Fibroblast of lung (primary cell): ENCODE measurements around the gene ANKZF1. TPM values are rescaled to one million over a fixed set of nuclear protein-coding genes. Genes with fewer than 3 reads are reported as not detected.

Source experiments
- DNase-seq, 2 donors: peaks; one replicate each; pipeline versions ENCODE4 v3.0.0 to v3.0.0-alpha.2; 2010; ENCODE audit warnings: low read depth in 2 of 2
- H2AFZ ChIP-seq: 2 replicates; pipeline ENCODE4 v1.5.1; 2012; ENCODE audit warnings: low read length, control low read depth, inconsistent platforms
- H3K27ac ChIP-seq: 2 replicates; pipeline ENCODE4 v1.5.1; 2011; ENCODE audit warnings: low read length, control low read depth; ENCODE audit not compliant: insufficient read depth
- H3K27me3 ChIP-seq: 2 replicates; pipeline ENCODE4 v1.5.1; 2011; ENCODE audit warnings: mild to moderate bottlenecking, low read length; ENCODE audit not compliant: control insufficient read depth, insufficient read depth
- H3K36me3 ChIP-seq: 2 replicates; pipeline ENCODE4 v1.5.1; 2011; ENCODE audit warnings: low read length; ENCODE audit not compliant: control insufficient read depth, insufficient read depth
- H3K4me1 ChIP-seq: 2 replicates; pipeline ENCODE4 v1.5.1; 2011; ENCODE audit warnings: low read length; ENCODE audit not compliant: control insufficient read depth, insufficient read depth; ENCODE audit errors: extremely low read depth
- H3K4me2 ChIP-seq: 2 replicates; pipeline ENCODE4 v1.5.1; 2011; ENCODE audit warnings: low read length, control low read depth; ENCODE audit not compliant: insufficient read depth; ENCODE audit errors: extremely low read depth
- H3K4me3 ChIP-seq, 4 experiments: fragments of 200-600 bp in 1 of 4; sonication (generic) in 1 of 4; replicated peaks in 1 of 4; 2 replicates each; pipeline ENCODE4 v1.5.1; 2011 to 2016; ENCODE audit warnings: low read length in 4 of 4, low read depth in 3 of 4, mild to moderate bottlenecking in 3 of 4, control low read depth in 2 of 4, inconsistent platforms in 1 of 4, mixed read lengths in 1 of 4; ENCODE audit not compliant: insufficient read depth in 1 of 4; ENCODE audit errors: control extremely low read depth in 1 of 4
- H3K79me2 ChIP-seq: 2 replicates; pipeline ENCODE4 v1.5.1; 2012; ENCODE audit warnings: mild to moderate bottlenecking, low read length, inconsistent platforms; ENCODE audit not compliant: control insufficient read depth, insufficient read depth
- H3K9ac ChIP-seq: 2 replicates; pipeline ENCODE4 v1.5.1; 2011; ENCODE audit warnings: mild to moderate bottlenecking, low read length, control low read depth; ENCODE audit not compliant: insufficient read depth
- H3K9me3 ChIP-seq: 2 replicates; pipeline ENCODE4 v1.5.1; 2012; ENCODE audit warnings: low read depth, low read length; ENCODE audit not compliant: control insufficient read depth, insufficient read depth
- H4K20me1 ChIP-seq: 2 replicates; pipeline ENCODE4 v1.5.1; 2011; ENCODE audit warnings: low read length; ENCODE audit not compliant: control insufficient read depth, insufficient read depth; ENCODE audit errors: extremely low read depth
- CTCF ChIP-seq, 2 donors: IDR thresholded peaks in 1 of 2; conservative IDR thresholded peaks in 1 of 2; 1 replicate in 1 of 2; 2 replicates in 1 of 2; pipeline ENCODE4 v1.5.1; 2011 to 2012; ENCODE audit warnings: low read length in 2 of 2, control low read depth in 1 of 2, inconsistent platforms in 1 of 2, low read depth in 1 of 2, mild to moderate bottlenecking in 1 of 2
- EZH2 ChIP-seq: IDR thresholded peaks from 2 replicates; pipeline ENCODE4 v1.5.1; 2012; ENCODE audit warnings: low read length, control low read depth, mild to moderate bottlenecking; ENCODE audit errors: missing control alignments
- polyA plus RNA-seq, 2 donors: library from polyadenylated mRNA; depleted of rRNA in 1 of 2; stranded (reverse) in 1 of 2; unstranded in 1 of 2; fragments of >200 nt; gene quantifications; 2 replicates each; pipeline ENCODE4 v1.2.1, GENCODE V29; 2011 to 2012; ENCODE audit warnings: missing spikeins in 1 of 2
- total RNA-seq: library from RNA; depleted of rRNA; stranded (reverse); fragments of >200 nt; gene quantifications from 2 replicates; pipeline ENCODE4 v1.2.1, GENCODE V29; 2014

ANKZF1 gene
- total and polyA plus RNA-seq, 2 donors (not counting 1 experiment from before 2014, with no cell fraction given), result 13.2 to 32.7 TPM

- Histone ChIP-seq H3K9ac (no peak overlapping the region), H3K4me2 (no peak overlapping the region), H2AFZ (no peak overlapping the region), H3K9me3 (no peaks in the 10 kb centered on the region), H3K27me3 (no peaks in the 10 kb centered on the region), H3K27ac (no peak overlapping the region), H3K4me3 (no peak overlapping the region), H3K36me3 (peaks cover 29% of the 10 kb centered on the region), H3K79me2 (no peaks in the 10 kb centered on the region), H3K4me1 (peaks cover 13% of the 10 kb centered on the region), H4K20me1 (no peaks in the 10 kb centered on the region)
- DNase-seq, result no peak
- no peak for TF ChIP-seq EZH2
- no peak for TF ChIP-seq CTCF (conservative IDR thresholded peaks at IDR 0.05 in 1 of 2, IDR thresholded peaks at IDR 0.05 in 1 of 2; ENCODE audit: low read depth in 1 of 2, low read length in 2 of 2)
Observed at GRCh38 chr2:219216535-219216915, 13.1 kb upstream of the ANKZF1 start.

- Histone ChIP-seq H3K9ac (peak overlapping the region; percentile 74), H3K79me2 (no peaks in the 10 kb centered on the region), H3K9me3 (no peaks in the 10 kb centered on the region), H2AFZ (peak overlapping the region; percentile 9), H3K36me3 (peaks cover 23% of the 10 kb centered on the region), H3K4me2 (peak overlapping the region; percentile 74), H4K20me1 (no peaks in the 10 kb centered on the region), H3K4me3 (peak overlapping the region; percentile 43 to 65 (median 53)), H3K27ac (peak overlapping the region; percentile 87), H3K4me1 (peaks cover 13% of the 10 kb centered on the region), H3K27me3 (no peaks in the 10 kb centered on the region)
- TF ChIP-seq CTCF (conservative IDR thresholded peaks at IDR 0.05 in 1 of 2, IDR thresholded peaks at IDR 0.05 in 1 of 2; ENCODE audit: low read depth in 1 of 2, low read length in 2 of 2), result no peak
- TF ChIP-seq EZH2, result no peak
- DNase-seq, result peak; percentile 69 to 81
Observed at GRCh38 chr2:219218217-219218731, 11.3 kb upstream of the ANKZF1 start.

- no peaks in the 10 kb centered on the region for H3K9me3 ChIP-seq
- H3K9ac ChIP-seq, result peak within 1 kb of the TSS; percentile 74
- peak within 1 kb of the TSS; percentile 43 to 65 (median 53) for H3K4me3 ChIP-seq
- H3K27ac ChIP-seq, result peak within 1 kb of the TSS; percentile 87
- peaks cover 22% of the 10 kb centered on the region for H3K36me3 ChIP-seq
- no peaks in the 10 kb centered on the region for H4K20me1 ChIP-seq
- no peak for TF ChIP-seq CTCF (conservative IDR thresholded peaks at IDR 0.05 in 1 of 2, IDR thresholded peaks at IDR 0.05 in 1 of 2; ENCODE audit: low read depth in 1 of 2, low read length in 2 of 2)
- TF ChIP-seq EZH2, result no peak
- H3K79me2 ChIP-seq, result no peaks in the 10 kb centered on the region
- peak within 1 kb of the TSS; percentile 9 for H2AFZ ChIP-seq
- H3K4me1 ChIP-seq, result peaks cover 13% of the 10 kb centered on the region
- H3K27me3 ChIP-seq, result no peaks in the 10 kb centered on the region
- peak within 1 kb of the TSS; percentile 74 for H3K4me2 ChIP-seq
- peak; percentile 90 to 94 for DNase-seq
Observed at GRCh38 chr2:219218732-219219701, 10.6 kb upstream of the ANKZF1 start, which contains the start of gene ABCB6. Gene ABCB6, minus strand, starts transcription at chr2:219218958. Its CDS starts 285 bp downstream, at chr2:219218673.
